Immature natural killer cell (primary cell): ENCODE measurements around the gene NKAIN2. TPM values are rescaled to one million over a fixed set of nuclear protein-coding genes. Genes with fewer than 3 reads are reported as not detected.

Source experiments
- DNase-seq, 3 donors: peaks; one replicate each; pipeline ENCODE4 v3.0.0; 2022; ENCODE audit warnings: mixed read lengths in 1 of 3
- H3K27ac Mint-ChIP-seq, 6 donors: one replicate each; pipeline ENCODE4 v1.8.0; 2020; ENCODE audit warnings: mixed read lengths in 6 of 6, mild to moderate bottlenecking in 5 of 6, inconsistent platforms in 4 of 6, moderate library complexity in 3 of 6
- H3K27me3 Mint-ChIP-seq, 3 donors: one replicate each; pipeline ENCODE4 v1.8.0; 2020 to 2021; ENCODE audit warnings: low read depth in 3 of 3, mild to moderate bottlenecking in 3 of 3, mixed read lengths in 3 of 3, moderate library complexity in 3 of 3, inconsistent platforms in 1 of 3
- H3K36me3 Mint-ChIP-seq, 3 donors: one replicate each; pipeline ENCODE4 v1.8.0; 2020; ENCODE audit warnings: mixed read lengths in 3 of 3, inconsistent platforms in 2 of 3, mild to moderate bottlenecking in 2 of 3
- H3K4me1 Mint-ChIP-seq, 2 donors: one replicate each; pipeline ENCODE4 v1.8.0; 2020; ENCODE audit warnings: inconsistent platforms in 2 of 2, mild to moderate bottlenecking in 2 of 2, mixed read lengths in 2 of 2, moderate library complexity in 1 of 2
- H3K4me3 Mint-ChIP-seq, 5 donors: one replicate each; pipeline ENCODE4 v1.8.0; 2020; ENCODE audit warnings: mild to moderate bottlenecking in 5 of 5, mixed read lengths in 5 of 5, inconsistent platforms in 3 of 5, moderate library complexity in 3 of 5
- H3K9me3 Mint-ChIP-seq, 6 donors: one replicate each; pipeline ENCODE4 v1.8.0; 2020; ENCODE audit warnings: mild to moderate bottlenecking in 6 of 6, mixed read lengths in 6 of 6, inconsistent platforms in 4 of 6, moderate library complexity in 3 of 6
- polyA plus RNA-seq, 3 donors: library from polyadenylated mRNA; unstranded; fragments of 300-500 nt; fragmentation: Illumina TruSeq; gene quantifications; one replicate each; pipeline ENCODE4 v1.2.3, GENCODE V29; 2021

NKAIN2 gene
- polyA plus RNA-seq, 3 donors from 2014 or later = not detected

DNA sequence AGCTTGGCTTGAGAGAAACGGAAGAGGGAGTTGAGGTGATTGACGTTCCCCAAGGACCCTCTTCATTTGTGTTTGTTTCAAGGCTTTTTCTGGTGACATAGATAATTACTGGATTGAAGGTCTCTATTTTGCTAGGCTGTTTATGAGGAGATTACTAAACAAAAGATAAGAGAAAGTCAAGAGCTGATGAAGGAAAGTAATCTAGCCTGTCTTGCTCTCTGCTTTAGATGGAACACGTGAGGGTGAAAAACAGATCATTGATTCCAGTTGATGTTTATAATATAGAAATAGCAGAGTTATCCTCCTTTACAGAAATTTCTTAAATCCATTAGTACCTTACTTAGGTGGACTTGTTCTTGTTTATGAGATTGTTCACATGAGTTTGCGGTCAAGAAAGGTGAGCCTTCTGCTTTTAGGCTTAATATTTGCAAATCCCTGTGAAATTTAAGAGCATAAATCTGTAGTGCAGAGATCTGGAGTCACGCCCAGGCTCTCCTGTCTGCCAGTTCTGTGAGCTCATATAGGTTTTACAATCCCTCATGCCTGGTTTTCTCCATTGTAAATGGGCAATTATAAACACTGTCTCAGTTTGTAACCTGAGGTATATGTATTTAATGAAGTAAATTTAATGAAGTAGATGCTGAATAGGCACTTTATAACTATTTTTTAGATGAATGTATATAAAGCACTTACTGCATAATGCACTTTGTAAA lies 272.8 kb downstream of the NKAIN2 start:
- no peaks in the 10 kb centered on the region for H3K4me1 Mint-ChIP-seq
- no peaks in the 10 kb centered on the region for H3K36me3 Mint-ChIP-seq
- H3K4me3 Mint-ChIP-seq = no peak overlapping the region
- no peaks in the 10 kb centered on the region for H3K27me3 Mint-ChIP-seq
- DNase-seq = no peak
- peaks cover 4 to 27% (median 6%) of the 10 kb centered on the region in 6 donors for H3K9me3 Mint-ChIP-seq
- H3K27ac Mint-ChIP-seq = no peak overlapping the region

DNA sequence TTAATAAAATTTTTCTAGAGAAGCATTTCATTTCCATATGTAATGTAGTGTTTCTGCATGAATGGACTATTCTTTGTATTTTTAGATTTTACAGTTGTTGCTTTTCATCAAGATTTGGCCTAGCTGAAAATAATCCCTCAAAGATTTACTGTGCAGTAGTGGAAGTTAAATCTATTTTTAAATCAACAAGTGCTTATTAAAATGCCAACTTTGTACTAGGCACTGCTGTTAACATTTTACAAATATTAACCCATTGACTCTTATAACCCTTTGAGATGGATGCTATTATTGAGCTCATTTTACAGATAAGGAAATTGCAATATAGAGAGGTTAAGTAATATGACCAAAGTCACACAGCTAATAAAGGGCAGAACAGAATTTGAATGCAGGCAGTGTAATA lies 274.5 kb downstream of the NKAIN2 start:
- no peak overlapping the region for H3K27ac Mint-ChIP-seq

DNA sequence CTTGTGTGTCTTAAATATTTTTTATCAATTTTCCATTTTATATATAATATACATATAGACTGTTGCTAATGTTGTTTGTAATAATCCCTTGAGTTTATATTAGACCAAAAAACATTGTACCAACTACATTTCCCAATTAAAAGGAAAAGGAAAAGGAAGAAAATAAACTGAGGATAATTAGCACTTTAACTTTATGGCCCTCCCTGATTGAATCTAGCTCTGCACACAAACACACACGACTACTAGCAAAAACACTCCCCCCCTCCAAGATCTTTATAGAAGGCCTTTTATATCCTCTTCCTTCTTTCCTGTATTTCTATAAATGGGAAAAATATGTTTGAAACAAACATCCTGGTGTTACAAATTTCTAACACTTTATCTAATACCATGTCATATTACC lies 276.8 kb downstream of the NKAIN2 start:
- Mint-ChIP-seq H3K4me1 (no peaks in the 10 kb centered on the region), H3K4me3 (no peak overlapping the region), H3K27ac (no peak overlapping the region), H3K36me3 (no peaks in the 10 kb centered on the region), H3K27me3 (no peaks in the 10 kb centered on the region), H3K9me3 (peaks cover 0 to 36% (median 6%) of the 10 kb centered on the region in 6 donors)
- no peak for DNase-seq

More for the DNA sequence above, 274.5 kb downstream of the NKAIN2 start:
- Mint-ChIP-seq H3K9me3 (peaks cover 0 to 29% (median 6%) of the 10 kb centered on the region in 6 donors), H3K4me1 (no peaks in the 10 kb centered on the region), H3K4me3 (no peak overlapping the region), H3K27me3 (no peaks in the 10 kb centered on the region), H3K36me3 (no peaks in the 10 kb centered on the region)
- no peak for DNase-seq

DNA sequence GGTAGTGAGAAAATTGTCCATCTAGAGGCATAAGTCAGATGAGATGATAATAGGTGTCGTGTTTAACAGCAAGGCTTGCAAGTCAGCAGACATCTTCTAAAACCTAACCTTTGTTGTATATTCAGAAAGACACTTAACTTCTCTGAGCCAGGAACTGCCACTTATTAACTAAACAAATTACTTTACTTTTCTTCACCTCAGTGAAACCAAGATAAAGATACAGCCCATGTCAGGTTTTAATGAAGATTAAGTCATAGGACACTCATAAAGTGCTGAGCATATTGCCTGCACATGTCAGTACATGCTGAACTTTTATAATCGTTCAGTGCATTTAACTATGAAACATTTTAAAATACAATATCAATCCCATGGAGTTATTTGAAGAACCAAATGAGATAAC lies 286.8 kb downstream of the NKAIN2 start:
- Mint-ChIP-seq H3K27ac (no peak overlapping the region), H3K4me1 (no peaks in the 10 kb centered on the region), H3K4me3 (no peak overlapping the region), H3K9me3 (peaks cover 0 to 21% (median 1%) of the 10 kb centered on the region in 6 donors), H3K36me3 (no peaks in the 10 kb centered on the region), H3K27me3 (peaks cover 0 to 2% (median 0%) of the 10 kb centered on the region in 3 donors)
- no peak for DNase-seq

DNA sequence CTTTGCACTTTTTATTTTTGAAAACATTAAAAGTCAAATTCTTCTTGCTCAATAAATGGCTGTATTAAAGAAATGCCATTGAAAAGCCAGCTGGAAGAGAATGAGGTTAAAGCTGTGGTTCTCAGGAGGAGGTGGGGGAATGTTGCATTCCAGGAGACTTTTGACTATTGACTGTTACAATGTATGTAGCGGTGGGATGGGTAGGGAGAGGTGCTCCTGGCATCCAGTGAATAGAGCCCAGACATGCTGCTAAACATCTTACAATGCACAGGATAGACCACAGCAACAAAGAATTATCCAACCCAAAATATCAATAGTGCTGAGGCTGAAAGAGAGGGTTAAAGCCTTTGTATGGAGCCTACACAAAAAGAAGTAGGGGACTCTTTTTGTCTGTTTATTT lies 295.9 kb downstream of the NKAIN2 start:
- H3K27ac Mint-ChIP-seq = no peak overlapping the region
- no peaks in the 10 kb centered on the region for H3K36me3 Mint-ChIP-seq
- no peak for DNase-seq
- H3K9me3 Mint-ChIP-seq = peaks cover 3 to 28% (median 12%) of the 10 kb centered on the region in 6 donors
- H3K27me3 Mint-ChIP-seq = peaks cover 0 to under 1% (median 0%) of the 10 kb centered on the region in 3 donors
- no peak overlapping the region for H3K4me3 Mint-ChIP-seq
- no peaks in the 10 kb centered on the region for H3K4me1 Mint-ChIP-seq

DNA sequence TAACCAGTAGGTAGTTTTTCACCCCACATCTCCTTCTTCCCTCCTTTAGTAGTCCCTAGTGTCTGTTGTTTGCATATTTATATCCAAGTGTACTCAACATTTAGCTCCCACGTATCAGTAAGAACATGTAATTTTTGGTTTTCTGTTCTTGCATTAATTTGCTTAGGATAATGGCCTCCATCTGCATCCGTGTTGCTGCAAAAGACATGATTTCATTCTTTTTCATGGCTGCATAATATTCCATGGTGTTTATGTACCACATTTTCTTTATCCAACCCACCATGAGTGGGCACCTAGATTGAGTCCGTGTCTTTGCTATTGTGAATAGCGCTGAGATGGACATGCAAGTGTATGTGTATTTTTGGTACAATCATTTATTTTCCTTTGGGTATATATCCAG lies 306.8 kb downstream of the NKAIN2 start:
- Mint-ChIP-seq H3K9me3 (peaks cover 4 to 39% (median 13%) of the 10 kb centered on the region in 6 donors), H3K4me1 (no peaks in the 10 kb centered on the region), H3K4me3 (no peak overlapping the region), H3K27me3 (no peaks in the 10 kb centered on the region), H3K36me3 (no peaks in the 10 kb centered on the region), H3K27ac (no peak overlapping the region)
- DNase-seq = no peak

DNA sequence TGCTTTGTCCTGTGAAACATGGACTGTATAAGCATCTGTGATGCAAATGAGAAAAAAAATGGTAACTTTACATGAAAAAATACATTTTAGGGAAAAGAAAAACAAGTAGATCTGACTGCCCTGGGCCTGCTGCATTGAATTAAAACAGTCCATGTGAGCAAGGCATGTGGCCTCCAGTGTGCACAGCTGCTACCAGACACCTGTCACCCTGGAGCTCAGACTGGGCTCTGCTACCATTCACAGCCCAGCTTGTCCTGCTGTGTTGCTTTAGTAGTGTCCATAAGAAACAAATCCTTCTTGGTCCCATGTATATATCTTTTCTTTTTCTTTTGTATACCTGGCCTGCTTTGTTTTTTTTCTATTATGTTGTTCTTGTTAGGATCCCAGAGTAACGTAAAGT lies 315.9 kb downstream of the NKAIN2 start:
- Mint-ChIP-seq H3K36me3 (no peaks in the 10 kb centered on the region), H3K27ac (no peak overlapping the region), H3K27me3 (no peaks in the 10 kb centered on the region), H3K4me1 (no peaks in the 10 kb centered on the region), H3K9me3 (peaks cover 1 to 16% (median 9%) of the 10 kb centered on the region in 6 donors), H3K4me3 (no peak overlapping the region)
- DNase-seq = no peak

DNA sequence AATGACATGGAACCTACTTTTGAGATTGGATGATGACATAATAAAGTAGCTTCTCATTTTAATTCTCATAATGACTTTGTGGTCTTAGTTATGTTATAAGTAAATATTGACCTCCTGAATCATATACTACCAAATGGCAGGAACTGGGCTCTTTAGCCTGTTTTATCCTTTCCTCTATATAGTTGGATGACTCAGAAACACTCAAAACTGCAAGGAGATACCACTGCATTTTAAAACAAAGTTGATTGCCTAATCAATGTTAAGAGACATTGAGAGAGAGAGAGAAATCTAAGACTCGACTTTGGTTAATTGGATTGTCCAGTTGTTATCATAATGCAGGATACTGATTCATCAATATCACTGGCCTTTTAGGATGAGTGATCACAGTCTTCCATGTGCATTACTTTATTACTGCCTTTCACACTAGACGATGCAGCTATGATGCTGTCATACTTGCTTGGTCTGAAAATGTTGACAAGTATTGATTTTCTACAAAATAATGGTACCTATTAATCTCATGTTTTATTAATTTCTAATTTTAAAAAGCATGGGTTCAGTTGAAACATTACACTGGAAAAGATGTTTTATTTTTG lies 320.0 kb downstream of the NKAIN2 start:
- Mint-ChIP-seq H3K27me3 (peaks cover 0 to 2% (median 0%) of the 10 kb centered on the region in 3 donors), H3K4me1 (no peaks in the 10 kb centered on the region), H3K9me3 (peaks cover 4 to 31% (median 15%) of the 10 kb centered on the region in 6 donors), H3K36me3 (no peaks in the 10 kb centered on the region), H3K4me3 (no peak overlapping the region), H3K27ac (no peak overlapping the region)
- no peak for DNase-seq

DNA sequence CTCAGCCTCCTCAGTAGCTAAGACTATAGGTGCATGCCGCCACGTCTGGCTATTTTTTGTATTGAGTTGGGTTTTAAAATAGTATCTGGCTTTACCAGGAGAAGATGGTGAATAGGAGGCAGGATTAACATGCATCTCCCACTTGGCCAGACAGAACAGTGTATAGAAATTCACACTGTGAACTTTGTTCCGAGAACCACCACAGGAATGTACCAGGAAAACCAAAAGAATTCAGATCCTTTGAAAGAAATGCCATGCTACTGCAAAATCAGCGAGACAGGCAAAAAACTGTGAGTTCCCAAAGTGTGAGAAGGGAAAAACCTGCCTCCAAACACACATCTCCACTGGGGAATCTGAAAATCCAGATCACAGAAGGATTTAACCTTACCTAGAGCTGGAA lies 327.6 kb downstream of the NKAIN2 start:
- Mint-ChIP-seq H3K27ac (no peak overlapping the region), H3K9me3 (peaks cover 3 to 38% (median 13%) of the 10 kb centered on the region in 6 donors)

DNA sequence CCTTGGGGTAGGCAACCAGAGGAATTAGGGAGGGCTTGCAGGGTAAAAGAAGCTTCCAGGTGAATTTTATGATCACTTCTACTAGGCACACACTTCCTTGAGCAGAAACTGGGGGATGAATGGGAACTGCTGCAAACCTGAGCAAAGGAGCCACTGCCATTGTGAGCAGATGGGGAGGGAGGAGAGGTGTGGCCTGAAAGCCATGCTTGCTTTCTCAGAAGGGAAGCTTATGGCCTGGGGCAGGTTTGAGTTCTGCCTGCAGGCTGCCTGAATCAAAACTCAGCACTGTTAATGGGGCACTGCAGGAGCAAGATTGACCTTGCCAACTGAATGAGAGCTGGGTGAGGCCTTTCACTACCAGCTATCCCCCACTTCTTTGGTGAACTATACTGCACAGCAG lies 328.1 kb downstream of the NKAIN2 start:
- peaks cover 3 to 35% (median 13%) of the 10 kb centered on the region in 6 donors for H3K9me3 Mint-ChIP-seq

More for the DNA sequence above, 327.6 kb downstream of the NKAIN2 start:
- no peaks in the 10 kb centered on the region for H3K4me1 Mint-ChIP-seq
- H3K36me3 Mint-ChIP-seq = no peaks in the 10 kb centered on the region
- DNase-seq = no peak
- no peak overlapping the region for H3K4me3 Mint-ChIP-seq
- H3K27me3 Mint-ChIP-seq = no peaks in the 10 kb centered on the region

DNA sequence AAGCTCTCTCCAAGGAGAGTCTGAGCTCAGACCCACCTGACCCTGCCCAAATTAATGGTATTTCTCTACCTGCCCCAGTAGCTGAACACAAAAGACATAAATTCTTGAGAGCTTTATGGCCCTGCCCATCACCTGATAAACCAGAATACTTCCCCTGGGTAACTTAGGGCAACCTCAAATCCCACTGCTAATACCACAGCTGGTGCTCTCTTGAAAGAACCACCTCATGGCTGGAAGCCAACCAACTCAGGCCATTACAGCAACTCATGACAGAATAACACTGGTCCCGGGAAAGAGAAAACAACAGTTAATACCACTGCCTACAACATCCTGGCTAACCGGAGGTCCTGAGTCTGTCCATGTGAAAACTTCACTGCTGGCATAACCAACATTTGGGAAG lies 328.6 kb downstream of the NKAIN2 start:
- H3K27me3 Mint-ChIP-seq = no peaks in the 10 kb centered on the region
- no peak overlapping the region for H3K27ac Mint-ChIP-seq
- H3K9me3 Mint-ChIP-seq = peaks cover 3 to 32% (median 12%) of the 10 kb centered on the region in 6 donors
- H3K4me1 Mint-ChIP-seq = no peaks in the 10 kb centered on the region
- no peaks in the 10 kb centered on the region for H3K36me3 Mint-ChIP-seq
- H3K4me3 Mint-ChIP-seq = no peak overlapping the region
- DNase-seq = no peak

More for the DNA sequence above, 328.1 kb downstream of the NKAIN2 start:
- no peak for DNase-seq
- Mint-ChIP-seq H3K4me1 (no peaks in the 10 kb centered on the region), H3K4me3 (no peak overlapping the region), H3K27me3 (no peaks in the 10 kb centered on the region), H3K36me3 (no peaks in the 10 kb centered on the region), H3K27ac (no peak overlapping the region)

DNA sequence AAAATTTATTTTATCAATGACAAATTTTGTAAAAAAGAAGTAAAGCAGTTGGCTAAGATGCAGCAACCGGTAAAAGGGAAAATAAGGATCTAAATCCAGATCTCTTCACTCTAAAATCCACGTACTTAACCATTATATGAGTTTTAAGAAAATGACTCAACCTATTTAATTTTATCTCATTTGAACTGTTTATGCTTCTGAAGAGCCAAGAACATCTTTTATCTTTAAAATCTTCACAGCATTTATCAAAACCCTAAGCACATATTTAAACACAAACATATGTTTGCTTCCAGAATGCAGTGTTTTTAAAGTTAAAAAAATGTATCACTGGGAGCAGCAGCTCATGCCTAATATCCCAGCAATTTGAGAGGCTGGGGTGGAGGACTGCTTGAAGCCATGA lies 339.2 kb downstream of the NKAIN2 start:
- peaks cover 0 to 2% (median 0%) of the 10 kb centered on the region in 3 donors for H3K27me3 Mint-ChIP-seq
- no peak for DNase-seq
- no peak overlapping the region for H3K4me3 Mint-ChIP-seq
- H3K36me3 Mint-ChIP-seq = no peaks in the 10 kb centered on the region
- peaks cover 2 to 28% (median 10%) of the 10 kb centered on the region in 6 donors for H3K9me3 Mint-ChIP-seq
- H3K27ac Mint-ChIP-seq = no peak overlapping the region
- no peaks in the 10 kb centered on the region for H3K4me1 Mint-ChIP-seq

DNA sequence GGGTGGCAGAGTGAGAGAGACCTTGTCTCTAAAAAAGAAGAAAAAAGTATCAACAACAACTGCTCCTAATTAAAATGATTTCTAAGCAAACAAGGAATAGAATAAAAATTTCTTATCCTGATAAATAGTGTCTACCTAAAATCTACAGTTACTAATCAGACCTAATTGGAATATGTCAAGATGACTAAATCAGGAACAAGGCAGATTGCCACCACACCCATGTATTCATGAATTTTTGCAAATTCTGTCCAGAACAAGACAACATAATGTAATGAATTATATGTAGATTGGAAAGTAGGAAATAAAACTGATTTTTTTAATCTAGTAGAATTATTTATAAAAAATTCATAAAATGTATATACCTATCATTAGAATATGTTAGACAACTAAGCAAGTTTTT lies 339.8 kb downstream of the NKAIN2 start:
- H3K4me3 Mint-ChIP-seq = no peak overlapping the region
- no peak overlapping the region for H3K27ac Mint-ChIP-seq
- no peak for DNase-seq
- peaks cover 0 to 2% (median 0%) of the 10 kb centered on the region in 3 donors for H3K27me3 Mint-ChIP-seq
- peaks cover 2 to 26% (median 10%) of the 10 kb centered on the region in 6 donors for H3K9me3 Mint-ChIP-seq
- H3K4me1 Mint-ChIP-seq = no peaks in the 10 kb centered on the region
- no peaks in the 10 kb centered on the region for H3K36me3 Mint-ChIP-seq

DNA sequence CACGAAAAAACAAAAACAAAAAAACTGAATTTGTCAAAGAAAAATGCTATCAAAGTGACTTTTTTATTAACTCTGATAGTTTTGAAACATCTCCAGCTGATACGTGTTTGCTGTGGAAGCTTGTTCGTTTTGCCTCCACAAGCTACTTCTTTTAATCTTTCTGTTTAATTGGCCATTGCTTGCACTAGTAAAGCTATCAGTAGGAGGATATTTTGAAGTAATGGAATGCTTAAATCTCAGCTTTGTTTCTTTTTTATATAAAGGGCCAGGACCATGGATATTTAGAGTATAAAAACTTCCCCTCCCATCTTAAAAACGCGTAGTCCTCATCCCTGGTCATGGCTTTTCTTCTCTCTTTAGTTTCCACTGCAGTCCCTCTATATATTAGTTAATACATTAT lies 344.0 kb downstream of the NKAIN2 start:
- no peaks in the 10 kb centered on the region for H3K4me1 Mint-ChIP-seq
- no peak overlapping the region for H3K4me3 Mint-ChIP-seq
- no peaks in the 10 kb centered on the region for H3K27me3 Mint-ChIP-seq
- peaks cover 0 to 22% (median 8%) of the 10 kb centered on the region in 6 donors for H3K9me3 Mint-ChIP-seq
- H3K27ac Mint-ChIP-seq = no peak overlapping the region
- H3K36me3 Mint-ChIP-seq = no peaks in the 10 kb centered on the region
- no peak for DNase-seq
